OCI-LY7 (cell line): Measurements from ENCODE around the gene MAP2K1. TPM values are rescaled to one million over a fixed set of nuclear protein-coding genes. Genes with fewer than 3 reads are reported as not detected.

Source experiments
- BruUV-seq: library from RNA; stranded (reverse); fragments of 400-500 nt; replicated peaks from 2 replicates; lab custom pipeline; 2021; lab: Mats Ljungman, UMichigan
- CTCF ChIA-PET: fragments of 300-600 bp; sonication (Branson Sonifier 250); formaldehyde crosslinking; loops from one replicate; lab custom pipeline; 2022; ENCODE audit warnings: antibody characterized with exemption; ENCODE audit not compliant: unreplicated experiment; lab: Charles Lee
- POLR2A ChIA-PET: fragments of 300-600 bp; sonication (Branson Sonifier 250); formaldehyde crosslinking; loops from one replicate; lab custom pipeline; 2022; ENCODE audit warnings: antibody characterized with exemption; lab: Charles Lee
- DNase-seq: peaks from one replicate; pipeline ENCODE4 v3.0.0-alpha.2; 2015; ENCODE audit warnings: low spot score
- H2AFZ ChIP-seq: fragments of 200-600 bp; sonication (generic), shearing (Covaris generic); 2 replicates; pipeline ENCODE4 v1.6.1; 2014; ENCODE audit warnings: mild to moderate bottlenecking, antibody characterized with exemption, low read length, moderate library complexity
- H3K27ac ChIP-seq: fragments of 200-600 bp; sonication (generic); 2 replicates; pipeline ENCODE4 v1.5.1; 2014; ENCODE audit warnings: mixed run types, low read depth, mild to moderate bottlenecking, moderate library complexity, low read length, inconsistent platforms; ENCODE audit not compliant: poor library complexity, severe bottlenecking
- H3K36me3 ChIP-seq: fragments of 200-600 bp; sonication (generic); 2 replicates; pipeline ENCODE4 v1.6.1; 2014; ENCODE audit warnings: mild to moderate bottlenecking, antibody characterized with exemption, low read length, moderate library complexity, mixed read lengths; ENCODE audit not compliant: insufficient read depth
- H3K4me1 ChIP-seq: fragments of 200-600 bp; sonication (generic); 2 replicates; pipeline ENCODE4 v1.5.1; 2014; ENCODE audit warnings: mild to moderate bottlenecking, low read length; ENCODE audit not compliant: insufficient read depth, poor library complexity, severe bottlenecking
- H3K4me2 ChIP-seq: fragments of 200-600 bp; sonication (generic); 2 replicates; pipeline ENCODE4 v1.6.1; 2014; ENCODE audit warnings: mild to moderate bottlenecking, low read length
- H3K4me3 ChIP-seq: fragments of 200-600 bp; sonication (generic); 2 replicates; pipeline ENCODE4 v1.5.1; 2014; ENCODE audit warnings: mild to moderate bottlenecking, low read depth, low read length; ENCODE audit not compliant: poor library complexity, severe bottlenecking
- H3K79me2 ChIP-seq: fragments of 200-600 bp; sonication (generic); 2 replicates; pipeline ENCODE4 v1.6.1; 2016; ENCODE audit warnings: low read depth, mild to moderate bottlenecking, low read length, moderate library complexity, mixed read lengths; ENCODE audit not compliant: insufficient read depth
- H3K9me2 ChIP-seq: fragments of 200-600 bp; sonication (generic); 2 replicates; pipeline ENCODE4 v1.6.1; 2016; ENCODE audit warnings: mild to moderate bottlenecking, low read length, mixed read lengths; ENCODE audit not compliant: insufficient read depth
- H3K9me3 ChIP-seq: fragments of 200-600 bp; sonication (generic); 2 replicates; pipeline ENCODE4 v1.6.1; 2014; ENCODE audit warnings: mild to moderate bottlenecking, mixed run types, low read length, mixed read lengths
- H4K20me1 ChIP-seq: fragments of 200-600 bp; sonication (generic); 2 replicates; pipeline ENCODE4 v1.6.1; 2014; ENCODE audit warnings: mild to moderate bottlenecking, antibody characterized with exemption, low read length, moderate library complexity, mixed read lengths; ENCODE audit not compliant: insufficient read depth
- CTCF ChIP-seq: fragments of 200-600 bp; sonication (generic); conservative IDR thresholded peaks from 2 replicates; pipeline ENCODE4 v1.5.1; 2014; ENCODE audit warnings: mild to moderate bottlenecking, antibody characterized with exemption, low read length, moderate library complexity, mixed read lengths
- EZH2phosphoT487 ChIP-seq: fragments of 200-600 bp; sonication (generic); IDR thresholded peaks from 2 replicates; pipeline ENCODE4 v1.6.1; 2018; ENCODE audit warnings: low read depth, borderline replicate concordance, mild to moderate bottlenecking, mixed run types, antibody characterized with exemption, low read length, moderate library complexity, mixed read lengths
- intact Hi-C: fragments of 100-400 bp; cut with micrococcal nuclease; formaldehyde crosslinking; loops from one replicate; pipeline ENCODE4 v1.10.0; 2022; ENCODE audit not compliant: unreplicated experiment
- total RNA-seq, 2 experiments: library from RNA; depleted of rRNA in 1 of 2; stranded (reverse); fragments of >200 nt in 1 of 2; shearing (Covaris generic) in 1 of 2; gene quantifications; 2 replicates each; pipeline ENCODE4 v1.2.3, GENCODE V29; 2014 to 2022

Gene MAP2K1
- total RNA-seq, 2 experiments from 2014 or later: 37.2 to 95.8 TPM

- ChIA-PET POLR2A (interaction anchor here (0.6 to 1.5 kb wide), 7 partner anchors 9 to 142 kb away, joined by 3 to 7 read pairs (median 4); partner anchors contain the start of gene MAP2K1), CTCF (no interaction called here)
- no peak overlapping the region for H3K4me2 ChIP-seq
- no peaks in the 10 kb centered on the region for H4K20me1 ChIP-seq
- H3K9me2 ChIP-seq: no peaks in the 10 kb centered on the region
- no peak overlapping the region for H3K4me3 ChIP-seq
- no peaks in the 10 kb centered on the region for H3K79me2 ChIP-seq
- BruUV-seq: no TSS peak
- H3K36me3 ChIP-seq: peaks cover 17% of the 10 kb centered on the region
- TF ChIP-seq EZH2phosphoT487 (no peak), CTCF (no peak)
- H3K9me3 ChIP-seq: no peaks in the 10 kb centered on the region
- no peaks in the 10 kb centered on the region for H3K4me1 ChIP-seq
- H3K27ac ChIP-seq: no peak overlapping the region
- no peak for DNase-seq
- no peak overlapping the region for H2AFZ ChIP-seq
- intact Hi-C loops: no loop called here
These were observed 85.7 kb downstream of the MAP2K1 start for GRCh38 chr15:66472176-66472999.

- DNase-seq: no peak
- Histone ChIP-seq H3K36me3 (peaks cover 8% of the 10 kb centered on the region; the same call in 1 of the 2 replicates), H3K9me2 (no peaks in the 10 kb centered on the region), H3K27ac (no peak overlapping the region), H2AFZ (no peak overlapping the region), H3K79me2 (no peaks in the 10 kb centered on the region), H4K20me1 (no peaks in the 10 kb centered on the region), H3K4me3 (no peak overlapping the region), H3K9me3 (no peaks in the 10 kb centered on the region), H3K4me2 (no peak overlapping the region), H3K4me1 (no peaks in the 10 kb centered on the region)
- TF ChIP-seq EZH2phosphoT487 (no peak), CTCF (no peak)
- no TSS peak for BruUV-seq
- CTCF ChIA-PET: no interaction called here
- POLR2A ChIA-PET: interaction anchor here (1.0 to 1.2 kb wide), 4 partner anchors 10 to 86 kb away, joined by 3 to 5 read pairs (median 4); no protein-coding TSS in a partner anchor
- intact Hi-C loops: no loop called here
These were observed 87.4 kb downstream of the MAP2K1 start for GRCh38 chr15:66474135-66474534.

GRCh38 chr15:66474963-66475362 is 88.3 kb downstream of the MAP2K1 start:
- DNase-seq: no peak
- intact Hi-C loops: no loop called here
- no peak for TF ChIP-seq EZH2phosphoT487
- TF ChIP-seq CTCF: no peak
- H3K9me2 ChIP-seq: no peaks in the 10 kb centered on the region
- peaks cover 8% of the 10 kb centered on the region; the same call in 1 of the 2 replicates for H3K36me3 ChIP-seq
- H3K4me2 ChIP-seq: no peak overlapping the region
- no TSS peak for BruUV-seq
- H3K27ac ChIP-seq: no peak overlapping the region
- CTCF ChIA-PET: no interaction called here
- H3K9me3 ChIP-seq: no peaks in the 10 kb centered on the region
- POLR2A ChIA-PET: interaction anchor here (0.6 to 1.2 kb wide), 5 partner anchors 10 to 89 kb away, joined by 3 to 5 read pairs (median 4); no protein-coding TSS in a partner anchor
- no peaks in the 10 kb centered on the region for H3K79me2 ChIP-seq
- no peaks in the 10 kb centered on the region for H3K4me1 ChIP-seq
- no peaks in the 10 kb centered on the region for H4K20me1 ChIP-seq
- no peak overlapping the region for H3K4me3 ChIP-seq
- H2AFZ ChIP-seq: no peak overlapping the region
